Panc1 (cell line): ENCODE measurements around the gene TADA2B.

Source experiments
- POLR2AphosphoS5 ChIP-seq: IDR thresholded peaks from 2 replicates; pipeline ENCODE4 v1.6.1; 2012; ENCODE audit warnings: mild to moderate bottlenecking, low read depth, low read length, moderate library complexity
- SIN3A ChIP-seq: IDR thresholded peaks from 2 replicates; pipeline ENCODE4 v1.6.1; 2012; ENCODE audit warnings: low read depth, mild to moderate bottlenecking, low read length, moderate library complexity, borderline replicate concordance; ENCODE audit not compliant: insufficient read depth
- TCF7L2 ChIP-seq: IDR thresholded peaks from 2 replicates; pipeline ENCODE4 v1.6.1; 2011; ENCODE audit warnings: mild to moderate bottlenecking, low read depth, low read length, inconsistent platforms
- TF ChIP-seq, protein P1 (sequence below): fragments of 450-650 bp; IDR thresholded peaks from 2 replicates; pipeline ENCODE4 v1.5.1; 2017; ENCODE audit warnings: mild to moderate bottlenecking

- TF ChIP-seq POLR2AphosphoS5 (no peak), TCF7L2 (no peak), SIN3A (no peak)
- TF ChIP-seq, protein P1, sequence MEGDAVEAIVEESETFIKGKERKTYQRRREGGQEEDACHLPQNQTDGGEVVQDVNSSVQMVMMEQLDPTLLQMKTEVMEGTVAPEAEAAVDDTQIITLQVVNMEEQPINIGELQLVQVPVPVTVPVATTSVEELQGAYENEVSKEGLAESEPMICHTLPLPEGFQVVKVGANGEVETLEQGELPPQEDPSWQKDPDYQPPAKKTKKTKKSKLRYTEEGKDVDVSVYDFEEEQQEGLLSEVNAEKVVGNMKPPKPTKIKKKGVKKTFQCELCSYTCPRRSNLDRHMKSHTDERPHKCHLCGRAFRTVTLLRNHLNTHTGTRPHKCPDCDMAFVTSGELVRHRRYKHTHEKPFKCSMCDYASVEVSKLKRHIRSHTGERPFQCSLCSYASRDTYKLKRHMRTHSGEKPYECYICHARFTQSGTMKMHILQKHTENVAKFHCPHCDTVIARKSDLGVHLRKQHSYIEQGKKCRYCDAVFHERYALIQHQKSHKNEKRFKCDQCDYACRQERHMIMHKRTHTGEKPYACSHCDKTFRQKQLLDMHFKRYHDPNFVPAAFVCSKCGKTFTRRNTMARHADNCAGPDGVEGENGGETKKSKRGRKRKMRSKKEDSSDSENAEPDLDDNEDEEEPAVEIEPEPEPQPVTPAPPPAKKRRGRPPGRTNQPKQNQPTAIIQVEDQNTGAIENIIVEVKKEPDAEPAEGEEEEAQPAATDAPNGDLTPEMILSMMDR: no peak
Observed at GRCh38 chr4:7027913-7028312, 15.3 kb upstream of the TADA2B start.
